Measurements from ENCODE around the gene PIGQ. TPM values are rescaled to one million over a fixed set of nuclear protein-coding genes. Genes with fewer than 3 reads are reported as not detected.
A peak's percentile ranks its signal among the peaks of the same experiment; 100 is the strongest.

PIGQ gene
- total RNA-seq, 1 donor from 2014 or later = 86.7 TPM

GRCh38 chr16:586645-587590 lies 17.1 kb downstream of the PIGQ start:
- H3K27ac Mint-ChIP-seq = peak overlapping the region; percentile 84
- peaks cover 7% of the 10 kb centered on the region for H3K27me3 Mint-ChIP-seq (ENCODE audit: low read depth)
- no peaks in the 10 kb centered on the region for H3K36me3 Mint-ChIP-seq

GRCh38 chr16:588639-588888 lies 18.8 kb downstream of the PIGQ start:
- no peaks in the 10 kb centered on the region for H3K9me3 Mint-ChIP-seq
- H3K36me3 Mint-ChIP-seq = no peaks in the 10 kb centered on the region
- peak overlapping the region; percentile 97 for H3K27ac Mint-ChIP-seq
- peaks cover 7% of the 10 kb centered on the region for H3K27me3 Mint-ChIP-seq (ENCODE audit: low read depth)
- peak overlapping the region; percentile 89 for H3K4me3 Mint-ChIP-seq
- no peak for TF ChIP-seq CTCF (IDR thresholded peaks at IDR 0.05; ENCODE audit: unreplicated experiment)
- DNase-seq (ENCODE audit: low spot score in 2 of 2, unreplicated experiment in 2 of 2) = no peak
- peaks cover 46% of the 10 kb centered on the region for H3K4me1 Mint-ChIP-seq

More at GRCh38 chr16:586645-587590, 17.1 kb downstream of the PIGQ start:
- H3K9me3 Mint-ChIP-seq = no peaks in the 10 kb centered on the region
- peak overlapping the region; percentile 89 for H3K4me3 Mint-ChIP-seq
- TF ChIP-seq CTCF (IDR thresholded peaks at IDR 0.05; ENCODE audit: unreplicated experiment) = no peak
- no peak for DNase-seq (ENCODE audit: low spot score in 2 of 2, unreplicated experiment in 2 of 2)
- H3K4me1 Mint-ChIP-seq = peaks cover 31% of the 10 kb centered on the region

- no peak for TF ChIP-seq CTCF (IDR thresholded peaks at IDR 0.05; ENCODE audit: unreplicated experiment)
- Mint-ChIP-seq H3K9me3 (no peaks in the 10 kb centered on the region), H3K27ac (peak overlapping the region; percentile 99), H3K4me3 (peak overlapping the region; percentile 100), H3K4me1 (peaks cover 48% of the 10 kb centered on the region), H3K36me3 (no peaks in the 10 kb centered on the region), H3K27me3 (ENCODE audit: low read depth) (peaks cover 7% of the 10 kb centered on the region)
- peak; percentile 96 to 99 for DNase-seq (ENCODE audit: low spot score in 2 of 2, unreplicated experiment in 2 of 2)
Observed at GRCh38 chr16:588889-589657, 19.3 kb downstream of the PIGQ start.

GRCh38 chr16:589658-590187 lies 20.0 kb downstream of the PIGQ start, which contains the start of gene RAB40C:
Gene RAB40C, plus strand, starts transcription at chr16:590066. Its CDS starts 226 bp downstream, at chr16:590292.
- Mint-ChIP-seq H3K36me3 (no peaks in the 10 kb centered on the region), H3K27me3 (ENCODE audit: low read depth) (peaks cover 7% of the 10 kb centered on the region)
- DNase-seq (ENCODE audit: low spot score in 2 of 2, unreplicated experiment in 2 of 2) = peak; percentile 97 to 99

More at GRCh38 chr16:589658-590187, 20.0 kb downstream of the PIGQ start, which contains the start of gene RAB40C:
- TF ChIP-seq CTCF (IDR thresholded peaks at IDR 0.05; ENCODE audit: unreplicated experiment) = no peak
- Mint-ChIP-seq H3K27ac (peak within 1 kb of the TSS; percentile 99), H3K4me1 (peaks cover 49% of the 10 kb centered on the region), H3K4me3 (peak within 1 kb of the TSS; percentile 100), H3K9me3 (no peaks in the 10 kb centered on the region)

Data from mesothelial cell of epicardium (in vitro differentiated cells).